HepG2 (cell line): ENCODE data around the gene HP1BP3. TPM values are rescaled to one million over a fixed set of nuclear protein-coding genes. Genes with fewer than 3 reads are reported as not detected.

ENCODE experiments used
- ARHGAP35 ChIP-seq: sonication (generic); formaldehyde crosslinking; IDR thresholded peaks from 2 replicates; pipeline ENCODE4 v1.9.0; 2022; ENCODE audit warnings: mild to moderate bottlenecking, inconsistent platforms, moderate library complexity, missing genetic modification reagents, borderline replicate concordance
- KAT8 ChIP-seq: IDR thresholded peaks from 2 replicates; pipeline ENCODE4 v1.6.1; 2016; ENCODE audit warnings: missing genetic modification reagents, missing compliant biosample characterization
- MTF1 ChIP-seq: sonication (generic); formaldehyde crosslinking; IDR thresholded peaks from 2 replicates; pipeline ENCODE4 v1.5.0; 2020; ENCODE audit warnings: missing genetic modification reagents
- POLR2G ChIP-seq: fragments of 200-400 bp; formaldehyde crosslinking; IDR thresholded peaks from 2 replicates; pipeline ENCODE4 v1.6.1; 2018; ENCODE audit warnings: mild to moderate bottlenecking, low read depth, low read length, moderate library complexity
- SALL1 ChIP-seq: sonication (generic); formaldehyde crosslinking; IDR thresholded peaks from 2 replicates; pipeline ENCODE4 v1.8.0; 2022; ENCODE audit warnings: mild to moderate bottlenecking, missing genetic modification reagents
- SIX1 ChIP-seq: sonication (generic); formaldehyde crosslinking; IDR thresholded peaks from 2 replicates; pipeline ENCODE4 v1.4.0; 2020; ENCODE audit warnings: missing genetic modification reagents, borderline replicate concordance
- SMARCC2 ChIP-seq: fragments of 450-650 bp; IDR thresholded peaks from 2 replicates; pipeline ENCODE4 v1.6.1; 2017; ENCODE audit warnings: antibody characterized with exemption, mild to moderate bottlenecking
- TEAD2 ChIP-seq: sonication (generic); formaldehyde crosslinking; IDR thresholded peaks from 2 replicates; pipeline ENCODE4 v1.9.0; 2021; ENCODE audit warnings: missing genetic modification reagents
- XBP1 ChIP-seq: sonication (generic); formaldehyde crosslinking; IDR thresholded peaks from 2 replicates; pipeline ENCODE4 v1.5.0; 2020; ENCODE audit warnings: missing genetic modification reagents
- ZMYM2 ChIP-seq: sonication (generic); formaldehyde crosslinking; IDR thresholded peaks from 2 replicates; pipeline ENCODE4 v1.8.0; 2022; ENCODE audit warnings: mild to moderate bottlenecking, missing genetic modification reagents
- ZNF143 ChIP-seq: sonication (generic); formaldehyde crosslinking; IDR thresholded peaks from 2 replicates; pipeline ENCODE4 v1.4.0; 2020; ENCODE audit warnings: missing genetic modification reagents
- ZNF260 ChIP-seq: sonication (generic); formaldehyde crosslinking; IDR thresholded peaks from 2 replicates; pipeline ENCODE4 v1.4.0; 2020; ENCODE audit warnings: missing genetic modification reagents, low read depth, mild to moderate bottlenecking, borderline replicate concordance
- ZNF292 ChIP-seq: sonication (generic); formaldehyde crosslinking; IDR thresholded peaks from 2 replicates; pipeline ENCODE4 v1.8.1; 2022; ENCODE audit warnings: mild to moderate bottlenecking, low read depth, missing genetic modification reagents, borderline replicate concordance
- ZNF776 ChIP-seq: sonication (generic); formaldehyde crosslinking; IDR thresholded peaks from 2 replicates; pipeline ENCODE4 v1.4.0; 2020; ENCODE audit warnings: mild to moderate bottlenecking, missing genetic modification reagents
- ZSCAN25 ChIP-seq: sonication (generic); formaldehyde crosslinking; IDR thresholded peaks from 2 replicates; pipeline ENCODE4 v1.8.0; 2022; ENCODE audit warnings: mild to moderate bottlenecking, missing genetic modification reagents
- polyA plus RNA-seq, 8 experiments: library from polyadenylated mRNA; depleted of rRNA in 3 of 8; stranded (reverse) in 7 of 8; unstranded in 1 of 8; fragments of >200 nt; fragmentation: Illumina TruSeq in 4 of 8; extraction: Trizol in 4 of 8; gene quantifications; 2 replicates each; pipeline versions ENCODE4 v1.2.1 to v1.2.3, GENCODE V29; 2011 to 2016; ENCODE audit warnings: low read depth in 4 of 8, missing spikeins in 1 of 8, mixed read lengths in 1 of 8; ENCODE audit not compliant: insufficient read depth in 1 of 8
- total RNA-seq, 5 experiments: library from RNA; depleted of rRNA; stranded (reverse); fragments of >200 nt; fragmentation: Illumina TruSeq; extraction: Trizol; gene quantifications; 2 replicates each; pipeline ENCODE4 v1.2.3, GENCODE V29; 2016; ENCODE audit warnings: low read depth in 1 of 5
- TF ChIP-seq, protein P1 (sequence below): sonication (generic); formaldehyde crosslinking; IDR thresholded peaks from 2 replicates; pipeline ENCODE4 v1.9.0; 2021; ENCODE audit warnings: missing genetic modification reagents, mild to moderate bottlenecking, borderline replicate concordance
- TF ChIP-seq, protein P2 (sequence below): sonication (generic); formaldehyde crosslinking; IDR thresholded peaks from 2 replicates; pipeline ENCODE4 v1.9.0; 2021; ENCODE audit warnings: mild to moderate bottlenecking, missing genetic modification reagents
- TF ChIP-seq, protein P3 (sequence below): sonication (generic); formaldehyde crosslinking; IDR thresholded peaks from 2 replicates; pipeline ENCODE4 v1.4.0; 2020; ENCODE audit warnings: mild to moderate bottlenecking, missing genetic modification reagents
- TF ChIP-seq, protein P4 (sequence below): sonication (generic); formaldehyde crosslinking; IDR thresholded peaks from 2 replicates; pipeline ENCODE4 v1.4.0; 2020; ENCODE audit warnings: missing genetic modification reagents, mild to moderate bottlenecking, borderline replicate concordance

Gene HP1BP3
- total and polyA plus RNA-seq, 2 of the 13 experiments (the other 11 are each of a cell fraction or from before 2014, with no cell fraction given), result 98.5 to 137 TPM

DNA sequence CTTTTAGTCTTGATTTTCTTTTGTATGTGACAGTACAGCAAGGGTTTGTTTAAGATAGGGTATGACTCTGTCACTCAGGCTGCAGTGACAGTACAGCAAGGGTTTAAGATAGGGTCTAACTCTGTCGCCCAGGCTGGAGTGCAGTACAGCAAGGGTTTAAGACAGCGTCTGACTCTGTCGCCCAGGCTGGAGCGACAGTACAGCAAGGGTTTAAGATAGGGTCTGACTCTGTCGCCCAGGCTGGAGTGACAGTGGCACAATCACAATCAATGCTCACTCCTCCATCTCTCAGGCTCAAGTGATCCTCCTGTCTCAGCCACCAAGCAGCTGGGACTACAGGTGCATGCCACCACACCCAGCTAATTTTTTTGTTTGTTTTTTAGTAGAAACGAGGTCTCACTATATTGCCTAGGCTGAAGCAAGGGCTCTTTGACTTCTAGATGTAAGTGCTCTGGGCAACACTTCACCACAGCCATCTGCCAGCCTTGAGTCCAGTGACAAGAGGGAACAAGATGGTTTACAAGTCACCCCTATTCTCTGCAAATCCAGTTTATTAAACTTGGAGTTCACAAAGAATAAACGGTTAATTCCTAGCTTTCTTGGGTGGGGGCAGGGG is 53.6 kb downstream of the HP1BP3 start (continued):
- TF ChIP-seq ZNF143 (CRISPR knock-in tag) (no peak), XBP1 (CRISPR knock-in tag) (0 out of 2 replicates have a peak, but pooled peaks have one; percentile 2), SIX1 (CRISPR knock-in tag) (no peak), SMARCC2 (no peak), ZMYM2 (CRISPR knock-in tag) (no peak), ZNF292 (no peak), ZSCAN25 (CRISPR knock-in tag) (no peak), ZNF260 (CRISPR knock-in tag) (no peak), ARHGAP35 (CRISPR knock-in tag) (no peak), ZNF776 (no peak), MTF1 (no peak), POLR2G (peak; percentile 31), KAT8 (no peak), SALL1 (no peak), TEAD2 (no peak)
- TF ChIP-seq, protein P1, sequence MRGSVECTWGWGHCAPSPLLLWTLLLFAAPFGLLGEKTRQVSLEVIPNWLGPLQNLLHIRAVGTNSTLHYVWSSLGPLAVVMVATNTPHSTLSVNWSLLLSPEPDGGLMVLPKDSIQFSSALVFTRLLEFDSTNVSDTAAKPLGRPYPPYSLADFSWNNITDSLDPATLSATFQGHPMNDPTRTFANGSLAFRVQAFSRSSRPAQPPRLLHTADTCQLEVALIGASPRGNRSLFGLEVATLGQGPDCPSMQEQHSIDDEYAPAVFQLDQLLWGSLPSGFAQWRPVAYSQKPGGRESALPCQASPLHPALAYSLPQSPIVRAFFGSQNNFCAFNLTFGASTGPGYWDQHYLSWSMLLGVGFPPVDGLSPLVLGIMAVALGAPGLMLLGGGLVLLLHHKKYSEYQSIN, result no peak
- TF ChIP-seq, protein P2, sequence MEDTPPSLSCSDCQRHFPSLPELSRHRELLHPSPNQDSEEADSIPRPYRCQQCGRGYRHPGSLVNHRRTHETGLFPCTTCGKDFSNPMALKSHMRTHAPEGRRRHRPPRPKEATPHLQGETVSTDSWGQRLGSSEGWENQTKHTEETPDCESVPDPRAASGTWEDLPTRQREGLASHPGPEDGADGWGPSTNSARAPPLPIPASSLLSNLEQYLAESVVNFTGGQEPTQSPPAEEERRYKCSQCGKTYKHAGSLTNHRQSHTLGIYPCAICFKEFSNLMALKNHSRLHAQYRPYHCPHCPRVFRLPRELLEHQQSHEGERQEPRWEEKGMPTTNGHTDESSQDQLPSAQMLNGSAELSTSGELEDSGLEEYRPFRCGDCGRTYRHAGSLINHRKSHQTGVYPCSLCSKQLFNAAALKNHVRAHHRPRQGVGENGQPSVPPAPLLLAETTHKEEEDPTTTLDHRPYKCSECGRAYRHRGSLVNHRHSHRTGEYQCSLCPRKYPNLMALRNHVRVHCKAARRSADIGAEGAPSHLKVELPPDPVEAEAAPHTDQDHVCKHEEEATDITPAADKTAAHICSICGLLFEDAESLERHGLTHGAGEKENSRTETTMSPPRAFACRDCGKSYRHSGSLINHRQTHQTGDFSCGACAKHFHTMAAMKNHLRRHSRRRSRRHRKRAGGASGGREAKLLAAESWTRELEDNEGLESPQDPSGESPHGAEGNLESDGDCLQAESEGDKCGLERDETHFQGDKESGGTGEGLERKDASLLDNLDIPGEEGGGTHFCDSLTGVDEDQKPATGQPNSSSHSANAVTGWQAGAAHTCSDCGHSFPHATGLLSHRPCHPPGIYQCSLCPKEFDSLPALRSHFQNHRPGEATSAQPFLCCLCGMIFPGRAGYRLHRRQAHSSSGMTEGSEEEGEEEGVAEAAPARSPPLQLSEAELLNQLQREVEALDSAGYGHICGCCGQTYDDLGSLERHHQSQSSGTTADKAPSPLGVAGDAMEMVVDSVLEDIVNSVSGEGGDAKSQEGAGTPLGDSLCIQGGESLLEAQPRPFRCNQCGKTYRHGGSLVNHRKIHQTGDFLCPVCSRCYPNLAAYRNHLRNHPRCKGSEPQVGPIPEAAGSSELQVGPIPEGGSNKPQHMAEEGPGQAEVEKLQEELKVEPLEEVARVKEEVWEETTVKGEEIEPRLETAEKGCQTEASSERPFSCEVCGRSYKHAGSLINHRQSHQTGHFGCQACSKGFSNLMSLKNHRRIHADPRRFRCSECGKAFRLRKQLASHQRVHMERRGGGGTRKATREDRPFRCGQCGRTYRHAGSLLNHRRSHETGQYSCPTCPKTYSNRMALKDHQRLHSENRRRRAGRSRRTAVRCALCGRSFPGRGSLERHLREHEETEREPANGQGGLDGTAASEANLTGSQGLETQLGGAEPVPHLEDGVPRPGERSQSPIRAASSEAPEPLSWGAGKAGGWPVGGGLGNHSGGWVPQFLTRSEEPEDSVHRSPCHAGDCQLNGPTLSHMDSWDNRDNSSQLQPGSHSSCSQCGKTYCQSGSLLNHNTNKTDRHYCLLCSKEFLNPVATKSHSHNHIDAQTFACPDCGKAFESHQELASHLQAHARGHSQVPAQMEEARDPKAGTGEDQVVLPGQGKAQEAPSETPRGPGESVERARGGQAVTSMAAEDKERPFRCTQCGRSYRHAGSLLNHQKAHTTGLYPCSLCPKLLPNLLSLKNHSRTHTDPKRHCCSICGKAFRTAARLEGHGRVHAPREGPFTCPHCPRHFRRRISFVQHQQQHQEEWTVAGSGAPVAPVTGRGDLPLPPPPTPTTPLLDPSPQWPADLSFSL (CRISPR knock-in tag), result no peak
- TF ChIP-seq, protein P3, sequence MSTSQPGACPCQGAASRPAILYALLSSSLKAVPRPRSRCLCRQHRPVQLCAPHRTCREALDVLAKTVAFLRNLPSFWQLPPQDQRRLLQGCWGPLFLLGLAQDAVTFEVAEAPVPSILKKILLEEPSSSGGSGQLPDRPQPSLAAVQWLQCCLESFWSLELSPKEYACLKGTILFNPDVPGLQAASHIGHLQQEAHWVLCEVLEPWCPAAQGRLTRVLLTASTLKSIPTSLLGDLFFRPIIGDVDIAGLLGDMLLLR, result 0 out of 2 replicates have a peak, but pooled peaks have one; percentile 22
- TF ChIP-seq, protein P4, sequence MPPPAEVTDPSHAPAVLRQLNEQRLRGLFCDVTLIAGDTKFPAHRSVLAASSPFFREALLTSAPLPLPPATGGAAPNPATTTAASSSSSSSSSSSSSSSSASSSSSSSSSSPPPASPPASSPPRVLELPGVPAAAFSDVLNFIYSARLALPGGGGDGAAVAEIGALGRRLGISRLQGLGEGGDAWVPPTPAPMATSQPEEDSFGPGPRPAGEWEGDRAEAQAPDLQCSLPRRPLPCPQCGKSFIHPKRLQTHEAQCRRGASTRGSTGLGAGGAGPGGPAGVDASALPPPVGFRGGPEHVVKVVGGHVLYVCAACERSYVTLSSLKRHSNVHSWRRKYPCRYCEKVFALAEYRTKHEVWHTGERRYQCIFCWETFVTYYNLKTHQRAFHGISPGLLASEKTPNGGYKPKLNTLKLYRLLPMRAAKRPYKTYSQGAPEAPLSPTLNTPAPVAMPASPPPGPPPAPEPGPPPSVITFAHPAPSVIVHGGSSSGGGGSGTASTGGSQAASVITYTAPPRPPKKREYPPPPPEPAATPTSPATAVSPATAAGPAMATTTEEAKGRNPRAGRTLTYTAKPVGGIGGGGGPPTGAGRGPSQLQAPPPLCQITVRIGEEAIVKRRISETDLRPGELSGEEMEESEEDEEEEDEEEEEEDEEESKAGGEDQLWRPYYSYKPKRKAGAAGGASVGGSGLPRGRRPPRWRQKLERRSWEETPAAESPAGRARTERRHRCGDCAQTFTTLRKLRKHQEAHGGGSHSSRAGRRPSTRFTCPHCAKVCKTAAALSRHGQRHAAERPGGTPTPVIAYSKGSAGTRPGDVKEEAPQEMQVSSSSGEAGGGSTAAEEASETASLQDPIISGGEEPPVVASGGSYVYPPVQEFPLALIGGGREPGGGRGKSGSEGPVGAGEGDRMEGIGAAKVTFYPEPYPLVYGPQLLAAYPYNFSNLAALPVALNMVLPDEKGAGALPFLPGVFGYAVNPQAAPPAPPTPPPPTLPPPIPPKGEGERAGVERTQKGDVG (CRISPR knock-in tag), result no peak
